Spleen (tissue), 11 donors: ENCODE data around the gene ACER2. TPM values are rescaled to one million over a fixed set of nuclear protein-coding genes. Genes with fewer than 3 reads are reported as not detected.

Source experiments
- DNase-seq: peaks from one replicate; pipeline ENCODE4 v3.0.0-alpha.2; 2020
- H3K27ac ChIP-seq, 8 donors: fragments of 200-600 bp; sonication (generic) in 7 of 8; 1 replicate in 4 of 8; 2 replicates in 4 of 8; pipeline versions ENCODE4 v1.5.0 to v1.8.0; 2016 to 2021; ENCODE audit warnings: inconsistent platforms in 4 of 8, mild to moderate bottlenecking in 4 of 8, moderate library complexity in 1 of 8
- H3K27me3 ChIP-seq, 7 donors: fragments of 200-600 bp; sonication (generic) in 6 of 7; replicated peaks in 1 of 7; 1 replicate in 4 of 7; 2 replicates in 3 of 7; pipeline versions ENCODE4 v1.5.0 to v1.8.0; 2016 to 2021; ENCODE audit warnings: inconsistent platforms in 3 of 7, mild to moderate bottlenecking in 1 of 7
- H3K36me3 ChIP-seq, 6 donors: fragments of 200-600 bp; sonication (generic) in 5 of 6; 1 replicate in 4 of 6; 2 replicates in 2 of 6; pipeline versions ENCODE4 v1.5.0 to v1.8.0; 2016 to 2021; ENCODE audit warnings: inconsistent platforms in 2 of 6
- H3K4me1 ChIP-seq, 6 donors: fragments of 200-600 bp; sonication (generic) in 5 of 6; 1 replicate in 3 of 6; 2 replicates in 3 of 6; pipeline versions ENCODE4 v1.5.0 to v1.8.0; 2016 to 2021; ENCODE audit warnings: inconsistent platforms in 3 of 6
- H3K4me3 ChIP-seq, 8 donors: fragments of 200-600 bp; sonication (generic) in 7 of 8; 1 replicate in 4 of 8; 2 replicates in 4 of 8; pipeline versions ENCODE4 v1.5.0 to v1.8.0; 2016 to 2021; ENCODE audit warnings: inconsistent platforms in 4 of 8, mild to moderate bottlenecking in 4 of 8, moderate library complexity in 2 of 8
- H3K9me3 ChIP-seq, 8 donors: fragments of 200-600 bp; sonication (generic) in 7 of 8; 1 replicate in 4 of 8; 2 replicates in 4 of 8; pipeline versions ENCODE4 v1.5.0 to v1.8.0; 2016 to 2021; ENCODE audit warnings: inconsistent platforms in 4 of 8
- CTCF ChIP-seq, 11 experiments: fragments of 200-600 bp in 7 of 11; fragments of 450-650 bp in 4 of 11; sonication (generic) in 4 of 11; IDR thresholded peaks in 8 of 11; conservative IDR thresholded peaks in 3 of 11; 1 replicate in 7 of 11; 2 replicates in 4 of 11; pipeline versions ENCODE4 v1.4.0 to v1.8.0; 2016 to 2021; ENCODE audit warnings: antibody characterized with exemption in 11 of 11, inconsistent platforms in 4 of 11, mild to moderate bottlenecking in 1 of 11
- POLR2A ChIP-seq, 3 donors: fragments of 450-650 bp; IDR thresholded peaks; one replicate each; pipeline ENCODE4 v1.5.1; 2017; ENCODE audit warnings: antibody characterized with exemption in 3 of 3, mild to moderate bottlenecking in 1 of 3
- POLR2AphosphoS5 ChIP-seq, 3 donors: sonication (generic); formaldehyde crosslinking; IDR thresholded peaks; one replicate each; pipeline ENCODE4 v1.5.1; 2017; ENCODE audit warnings: antibody characterized with exemption in 3 of 3
- WGBS, 5 donors: extraction: QIAGEN DNeasy Blood & Tissue Kit in 3 of 5; methylation state at CpG; one replicate each; pipeline versions ENCODE4 v1.1.5 to v1.1.7; 2013 to 2018; 5-methylcytosine and 5-hydroxymethylcytosine counted together
- intact Hi-C: fragments of 100-400 bp; cut with DNase I; formaldehyde crosslinking; loops from one replicate; pipeline ENCODE4 v1.15.0; 2023; ENCODE audit warnings: low total_unique reads
- polyA plus RNA-seq, 3 donors: library from polyadenylated mRNA; stranded (reverse); fragments of 200-250 nt; gene quantifications; one replicate each; pipeline ENCODE4 v1.2.1, GENCODE V29; 2013
- total RNA-seq, 7 donors: library from RNA; depleted of rRNA in 3 of 7; stranded (reverse); fragments of >200 nt in 3 of 7; fragmentation: NEBNext Ultra II Directional in 4 of 7; extraction: Animal tissue kit (Norgen Biotek cat#: 25700) in 4 of 7; gene quantifications; one replicate each; pipeline versions ENCODE4 v1.1.0 to v1.2.1, GENCODE V29; 2016 to 2021
- donor health status: healthy with polysubstance abuse.
- donor health status: DM: no; HTN: no; CAD: no; lungs with moderate emphysema.
- donor health status: DM: no; HTN: no; CAD: no.
- donor health status: Bipolar disorder and iron deficiency.
- donor health status: healthy.
- donor health status: DM: no; HTN: no; CAD: no.
- donor health status: DM: yes; HTN: yes; CAD: no.

The ACER2 gene
- total and polyA plus RNA-seq, 10 donors: 0.09 to 7.2 (median 4.3) TPM

- 81 to 95% (median 90%) methylated on average over 6 of the region's 6 CpGs for WGBS, 5 donors
- intact Hi-C loops: no loop called here
- TF ChIP-seq POLR2AphosphoS5 (IDR thresholded peaks at IDR 0.05): no peak
- no peak for TF ChIP-seq CTCF (IDR thresholded peaks at IDR 0.05 in 8 of 11, conservative IDR thresholded peaks at IDR 0.05 in 3 of 11)
- TF ChIP-seq POLR2A (IDR thresholded peaks at IDR 0.05): no peak
Observed at GRCh38 chr9:19460243-19460642, 51.4 kb downstream of the ACER2 start.

GRCh38 chr9:19461135-19461534, 52.3 kb downstream of the ACER2 start:
- no peak for TF ChIP-seq POLR2AphosphoS5 (IDR thresholded peaks at IDR 0.05)
- no peak for TF ChIP-seq POLR2A (IDR thresholded peaks at IDR 0.05)
- no peak for TF ChIP-seq CTCF (IDR thresholded peaks at IDR 0.05 in 8 of 11, conservative IDR thresholded peaks at IDR 0.05 in 3 of 11)
- 92 to 96% (median 96%) methylated on average over 26 of the region's 26 CpGs for WGBS, 5 donors
- DNase-seq: no peak
- intact Hi-C loops: no loop called here
- no peak overlapping the region for H3K27ac ChIP-seq
- H3K4me3 ChIP-seq: no peak overlapping the region
- H3K27me3 ChIP-seq: no peaks in the 10 kb centered on the region
- H3K36me3 ChIP-seq: no peaks in the 10 kb centered on the region
- no peaks in the 10 kb centered on the region for H3K9me3 ChIP-seq
- peaks cover 0 to 31% (median 18%) of the 10 kb centered on the region in 6 donors for H3K4me1 ChIP-seq

More at GRCh38 chr9:19460243-19460642, 51.4 kb downstream of the ACER2 start:
- Histone ChIP-seq H3K4me3 (no peak overlapping the region), H3K27me3 (no peaks in the 10 kb centered on the region), H3K4me1 (peaks cover 0 to 30% (median 18%) of the 10 kb centered on the region in 6 donors), H3K36me3 (no peaks in the 10 kb centered on the region), H3K27ac (no peak overlapping the region), H3K9me3 (no peaks in the 10 kb centered on the region)
- DNase-seq: no peak

GRCh38 chr9:19464061-19464763, 55.4 kb downstream of the ACER2 start:
- Histone ChIP-seq H3K27me3 (no peaks in the 10 kb centered on the region), H3K4me3 (peak overlapping the region in 6 of 8 donors; percentile 36 to 72 (median 50)), H3K36me3 (no peaks in the 10 kb centered on the region), H3K27ac (no peak overlapping the region), H3K9me3 (no peaks in the 10 kb centered on the region), H3K4me1 (peaks cover 0 to 14% (median 8%) of the 10 kb centered on the region in 6 donors)
- DNase-seq: no peak
- intact Hi-C loops: no loop called here
- TF ChIP-seq CTCF (IDR thresholded peaks at IDR 0.05 in 8 of 11, conservative IDR thresholded peaks at IDR 0.05 in 3 of 11) (no peak), POLR2AphosphoS5 (IDR thresholded peaks at IDR 0.05) (no peak), POLR2A (IDR thresholded peaks at IDR 0.05) (no peak)
- 72 to 77% (median 76%) methylated on average over 19 to 23 of the region's 23 CpGs for WGBS, 5 donors

- intact Hi-C loops: no loop called here
- H3K4me3 ChIP-seq: peak overlapping the region; percentile 36 to 72 (median 48)
- peaks cover 0 to 14% (median 8%) of the 10 kb centered on the region in 6 donors for H3K4me1 ChIP-seq
- no peaks in the 10 kb centered on the region for H3K9me3 ChIP-seq
- peak overlapping the region in 2 of 8 donors; percentile 32 to 51 for H3K27ac ChIP-seq
- no peaks in the 10 kb centered on the region for H3K36me3 ChIP-seq
- WGBS, 5 donors: 14 to 30% (median 16%) methylated on average over 21 to 49 of the region's 49 CpGs
- H3K27me3 ChIP-seq: no peaks in the 10 kb centered on the region
- TF ChIP-seq POLR2AphosphoS5 (IDR thresholded peaks at IDR 0.05) (peak in 2 of 3 donors; percentile 13 to 35), POLR2A (IDR thresholded peaks at IDR 0.05) (no peak), CTCF (IDR thresholded peaks at IDR 0.05 in 8 of 11, conservative IDR thresholded peaks at IDR 0.05 in 3 of 11) (peak; percentile 43 to 95 (median 81))
- peak; percentile 92 for DNase-seq
Observed at GRCh38 chr9:19464764-19465585, 56.2 kb downstream of the ACER2 start.
